ENCODE data around the gene DCST1. TPM values are rescaled to one million over a fixed set of nuclear protein-coding genes. Genes with fewer than 3 reads are reported as not detected.

DCST1 gene
- total and polyA plus RNA-seq, 2 donors: not detected

- Histone ChIP-seq H3K4me1 (ENCODE audit: insufficient read depth) (no peaks in the 10 kb centered on the region), H3K36me3 (ENCODE audit: insufficient read depth) (no peaks in the 10 kb centered on the region), H3K27ac (ENCODE audit: low read depth) (peak overlapping the region; percentile 89), H3K4me3 (ENCODE audit: low read depth, low read length) (peak overlapping the region; percentile 83)
- WGBS: 41% methylated on average over 5 of the region's 5 CpGs
- no peak for DNase-seq (ENCODE audit: extremely low spot score)
Measured at GRCh38 chr1:155004352-155005075, 29.1 kb upstream of the DCST1 start.

GRCh38 chr1:155005076-155006011 lies 28.3 kb upstream of the DCST1 start:
- no peak overlapping the region for H3K4me3 ChIP-seq (ENCODE audit: low read depth, low read length)
- H3K36me3 ChIP-seq (ENCODE audit: insufficient read depth): no peaks in the 10 kb centered on the region
- peak overlapping the region; percentile 89 for H3K27ac ChIP-seq (ENCODE audit: low read depth)
- DNase-seq (ENCODE audit: extremely low spot score): no peak
- H3K4me1 ChIP-seq (ENCODE audit: insufficient read depth): no peaks in the 10 kb centered on the region
- 53% methylated on average over 17 of the region's 17 CpGs for WGBS

GRCh38 chr1:155006601-155007101 lies 27.0 kb upstream of the DCST1 start:
- Histone ChIP-seq H3K4me3 (ENCODE audit: low read depth, low read length) (no peak overlapping the region), H3K36me3 (ENCODE audit: insufficient read depth) (no peaks in the 10 kb centered on the region), H3K27ac (ENCODE audit: low read depth) (no peak overlapping the region), H3K4me1 (ENCODE audit: insufficient read depth) (no peaks in the 10 kb centered on the region)
- no peak for DNase-seq (ENCODE audit: extremely low spot score)
- 62% methylated on average over 2 of the region's 2 CpGs for WGBS

- Histone ChIP-seq H3K4me1 (ENCODE audit: insufficient read depth) (no peaks in the 10 kb centered on the region), H3K36me3 (ENCODE audit: insufficient read depth) (no peaks in the 10 kb centered on the region), H3K27ac (ENCODE audit: low read depth) (no peak overlapping the region), H3K4me3 (ENCODE audit: low read depth, low read length) (no peak overlapping the region)
- DNase-seq (ENCODE audit: extremely low spot score): no peak
- 79% methylated on average over 6 of the region's 6 CpGs for WGBS
Measured at GRCh38 chr1:155007251-155007828, 26.3 kb upstream of the DCST1 start.

GRCh38 chr1:155008015-155008941 lies 25.3 kb upstream of the DCST1 start:
- WGBS: 71% methylated on average over 16 of the region's 16 CpGs
- Histone ChIP-seq H3K36me3 (ENCODE audit: insufficient read depth) (no peaks in the 10 kb centered on the region), H3K27ac (ENCODE audit: low read depth) (peak overlapping the region; percentile 52), H3K4me3 (ENCODE audit: low read depth, low read length) (no peak overlapping the region), H3K4me1 (ENCODE audit: insufficient read depth) (peaks cover under 1% of the 10 kb centered on the region)
- DNase-seq (ENCODE audit: extremely low spot score): no peak

GRCh38 chr1:155009221-155009711 lies 24.4 kb upstream of the DCST1 start:
- H3K36me3 ChIP-seq (ENCODE audit: insufficient read depth): no peaks in the 10 kb centered on the region
- no peak overlapping the region for H3K27ac ChIP-seq (ENCODE audit: low read depth)
- H3K4me3 ChIP-seq (ENCODE audit: low read depth, low read length): no peak overlapping the region
- WGBS: 93% methylated on average over 12 of the region's 12 CpGs
- peaks cover 2% of the 10 kb centered on the region for H3K4me1 ChIP-seq (ENCODE audit: insufficient read depth)
- no peak for DNase-seq (ENCODE audit: extremely low spot score)

GRCh38 chr1:155009742-155010141 lies 23.9 kb upstream of the DCST1 start:
- peaks cover 2% of the 10 kb centered on the region for H3K4me1 ChIP-seq (ENCODE audit: insufficient read depth)
- H3K36me3 ChIP-seq (ENCODE audit: insufficient read depth): no peaks in the 10 kb centered on the region
- H3K27ac ChIP-seq (ENCODE audit: low read depth): no peak overlapping the region
- H3K4me3 ChIP-seq (ENCODE audit: low read depth, low read length): no peak overlapping the region
- 91% methylated on average over 5 of the region's 5 CpGs for WGBS
- DNase-seq (ENCODE audit: extremely low spot score): no peak

GRCh38 chr1:155010211-155010918 lies 23.3 kb upstream of the DCST1 start:
- 51% methylated on average over 11 of the region's 11 CpGs for WGBS
- no peak overlapping the region for H3K4me3 ChIP-seq (ENCODE audit: low read depth, low read length)
- H3K36me3 ChIP-seq (ENCODE audit: insufficient read depth): no peaks in the 10 kb centered on the region
- no peak for DNase-seq (ENCODE audit: extremely low spot score)
- peaks cover 2% of the 10 kb centered on the region for H3K4me1 ChIP-seq (ENCODE audit: insufficient read depth)
- peak overlapping the region; percentile 51 for H3K27ac ChIP-seq (ENCODE audit: low read depth)

- no peak overlapping the region for H3K4me3 ChIP-seq (ENCODE audit: low read depth, low read length)
- DNase-seq (ENCODE audit: extremely low spot score): no peak
- H3K27ac ChIP-seq (ENCODE audit: low read depth): peak overlapping the region; percentile 51
- no peaks in the 10 kb centered on the region for H3K36me3 ChIP-seq (ENCODE audit: insufficient read depth)
- WGBS: 61% methylated on average over 5 of the region's 5 CpGs
- peaks cover 2% of the 10 kb centered on the region for H3K4me1 ChIP-seq (ENCODE audit: insufficient read depth)
Measured at GRCh38 chr1:155011004-155011416, 22.6 kb upstream of the DCST1 start.

GRCh38 chr1:155011437-155012025 lies 22.1 kb upstream of the DCST1 start:
- Histone ChIP-seq H3K27ac (ENCODE audit: low read depth) (peak overlapping the region; percentile 51), H3K4me3 (ENCODE audit: low read depth, low read length) (no peak overlapping the region), H3K4me1 (ENCODE audit: insufficient read depth) (peaks cover 2% of the 10 kb centered on the region), H3K36me3 (ENCODE audit: insufficient read depth) (no peaks in the 10 kb centered on the region)
- WGBS: 83% methylated on average over 6 of the region's 6 CpGs
- DNase-seq (ENCODE audit: extremely low spot score): no peak

- WGBS: 22% methylated on average over 9 of the region's 9 CpGs
- H3K36me3 ChIP-seq (ENCODE audit: insufficient read depth): no peaks in the 10 kb centered on the region
- H3K4me3 ChIP-seq (ENCODE audit: low read depth, low read length): no peak overlapping the region
- no peak for DNase-seq (ENCODE audit: extremely low spot score)
- peak overlapping the region; percentile 39 for H3K27ac ChIP-seq (ENCODE audit: low read depth)
- H3K4me1 ChIP-seq (ENCODE audit: insufficient read depth): peaks cover 2% of the 10 kb centered on the region
Measured at GRCh38 chr1:155012026-155012546, 21.5 kb upstream of the DCST1 start.
